Activated CD4-positive, CD25-positive, alpha-beta regulatory T cell treated with anti-CD3 and anti-CD28 coated beads, Interleukin-2, amount 50 U/mL, for 72 hours (primary cell): ENCODE measurements around the gene TMEM170B.
A peak's percentile ranks its signal among the peaks of the same experiment; 100 is the strongest.

ENCODE experiments used
- DNase-seq: peaks from one replicate; pipeline ENCODE4 v3.0.0; 2021

TMEM170B gene, protein sequence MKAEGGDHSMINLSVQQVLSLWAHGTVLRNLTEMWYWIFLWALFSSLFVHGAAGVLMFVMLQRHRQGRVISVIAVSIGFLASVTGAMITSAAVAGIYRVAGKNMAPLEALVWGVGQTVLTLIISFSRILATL

DNA sequence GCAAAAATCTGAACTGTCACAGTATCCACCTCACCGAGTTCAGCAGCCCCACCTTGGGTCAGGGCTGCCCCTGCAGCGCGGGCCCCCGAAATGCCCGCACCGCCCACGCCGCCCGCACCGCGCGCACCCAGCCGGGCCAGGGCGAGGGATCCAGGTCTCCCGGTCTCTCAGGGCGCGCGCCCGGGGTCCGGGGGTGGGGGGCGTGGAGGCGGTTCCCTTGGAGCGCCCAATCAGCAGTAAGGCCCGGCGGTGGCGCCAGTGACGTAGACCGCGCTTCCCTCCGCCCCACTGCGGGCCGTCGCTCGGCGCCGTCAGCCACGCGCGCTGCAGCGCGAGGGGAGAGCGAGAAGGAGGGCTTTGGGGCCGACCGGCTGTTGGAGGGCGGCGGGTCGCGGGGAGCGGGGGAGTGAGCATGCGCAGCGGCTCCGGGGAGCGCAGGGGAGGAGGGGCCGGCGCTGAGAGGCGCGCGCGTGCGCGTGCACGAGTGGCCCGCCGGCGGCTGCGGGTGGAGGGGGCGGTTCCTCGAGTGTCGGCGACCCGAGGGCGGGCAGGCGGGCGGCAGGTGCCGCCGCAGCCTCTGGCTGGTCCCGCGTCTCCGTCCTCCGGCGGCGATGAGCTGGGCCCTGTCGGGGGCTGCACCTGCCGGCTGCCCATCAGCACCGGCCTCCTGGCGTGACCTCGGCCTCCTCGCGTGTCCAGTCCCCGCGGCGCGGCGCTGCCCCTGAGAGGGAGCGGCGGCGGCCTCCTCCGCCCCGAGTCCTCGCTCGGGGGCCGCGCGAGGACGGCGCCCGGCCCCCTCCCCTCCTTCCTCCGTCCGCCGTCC lies at the start of gene TMEM170B:
TMEM170B (plus strand) TSS at position 521 of the 823 bp plus-strand sequence. CDS start 529 bp downstream, outside the sequence.
- DNase-seq: peak; percentile 91

DNA sequence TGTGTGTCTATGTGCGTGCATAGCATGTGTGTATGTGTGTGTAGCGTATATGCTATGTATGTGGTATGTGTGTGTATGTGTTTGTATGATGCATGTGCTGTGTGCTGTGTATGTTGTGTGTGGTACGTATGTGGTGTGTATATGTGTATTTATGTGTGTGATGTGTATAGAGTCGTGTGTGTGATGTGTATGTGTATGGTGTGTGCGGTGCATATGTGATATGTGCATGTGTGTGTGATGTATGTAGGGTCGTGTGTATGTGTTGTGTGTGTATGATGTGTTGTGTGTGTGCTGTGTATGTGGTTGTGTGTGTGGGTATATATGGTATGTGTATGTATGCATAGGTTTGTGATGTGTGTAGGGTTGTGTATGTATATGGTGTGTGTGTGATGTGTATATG lies 46.6 kb upstream of the TMEM170B start:
- no peak for DNase-seq

DNA sequence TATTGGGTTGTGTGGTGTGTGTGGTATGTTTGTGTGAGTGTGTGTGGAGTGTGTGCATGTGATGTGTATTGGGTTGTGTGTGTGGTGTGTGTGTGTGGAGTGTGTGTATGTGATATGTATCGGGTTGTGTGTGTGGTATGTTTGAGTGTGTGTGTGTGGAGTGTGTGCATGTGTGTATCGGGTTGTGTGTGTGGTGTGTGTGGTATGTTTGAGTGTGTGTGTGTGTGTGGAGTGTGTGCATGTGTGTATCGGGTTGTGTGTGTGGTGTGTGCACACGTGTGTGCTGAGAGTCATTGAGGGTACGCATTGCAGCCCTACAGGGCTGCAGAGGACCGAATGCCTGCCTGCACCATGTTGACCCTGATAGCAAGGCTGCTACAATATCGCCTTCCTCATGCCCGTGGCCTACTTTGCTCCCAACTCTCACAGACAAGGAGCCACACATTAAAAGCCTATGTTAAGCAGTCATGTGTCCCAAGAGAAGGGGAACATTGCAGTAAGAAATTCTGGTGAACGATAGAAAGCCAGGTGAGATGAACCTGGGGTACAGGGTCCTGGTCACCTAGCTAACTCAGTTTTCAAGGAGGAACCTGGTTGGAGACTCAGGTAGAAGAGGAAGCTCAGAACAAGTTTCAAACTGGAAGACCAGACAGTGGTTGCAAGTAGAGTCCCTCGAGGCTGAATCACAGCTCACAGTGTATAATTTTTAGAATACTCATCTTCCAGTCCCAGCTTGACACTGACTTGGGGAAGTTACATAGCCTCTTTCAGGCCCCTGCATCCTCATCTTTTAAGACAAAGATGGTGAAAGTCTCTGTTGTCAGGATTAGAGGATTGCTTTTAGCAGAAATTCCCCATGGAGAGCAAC lies 45.7 kb upstream of the TMEM170B start:
- no peak for DNase-seq

DNA sequence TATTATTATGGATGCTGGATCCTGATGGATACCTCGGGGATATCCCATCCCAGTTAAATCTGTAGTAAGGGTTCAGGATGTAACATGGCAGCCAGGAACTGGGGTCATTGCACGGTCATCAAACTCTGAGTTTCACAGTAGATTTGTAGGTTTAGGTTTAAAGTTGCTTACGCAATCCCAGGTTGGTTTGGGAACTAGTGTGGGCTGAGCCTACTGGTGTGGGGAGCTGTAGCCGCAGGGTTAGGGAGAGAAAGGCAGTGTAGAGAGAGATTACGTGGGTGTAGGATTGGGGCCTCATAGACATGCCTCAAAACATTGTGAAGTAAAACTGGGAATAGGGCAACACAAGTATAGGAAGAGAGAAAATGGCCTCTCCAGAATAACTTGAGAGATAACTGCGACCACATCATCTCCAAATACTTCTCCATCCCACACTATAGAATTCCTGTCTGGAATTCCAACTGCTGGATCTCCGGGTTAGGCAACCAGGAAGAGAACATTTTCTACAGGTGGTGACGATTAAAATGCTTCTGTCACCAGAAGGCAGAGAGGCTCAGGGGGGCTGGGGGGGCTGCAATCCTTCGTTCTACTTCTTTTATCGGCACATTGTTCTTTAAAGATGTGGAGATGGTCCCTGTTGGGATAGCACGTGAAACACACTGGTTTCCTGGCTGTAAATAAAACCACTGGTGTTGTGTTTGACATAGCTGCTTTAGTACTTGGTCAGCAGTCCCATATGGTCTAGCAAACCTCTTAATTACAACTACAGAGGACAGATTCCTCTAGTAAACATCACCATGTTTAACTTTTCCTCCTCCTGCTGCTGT lies 44.9 kb upstream of the TMEM170B start:
- no peak for DNase-seq

DNA sequence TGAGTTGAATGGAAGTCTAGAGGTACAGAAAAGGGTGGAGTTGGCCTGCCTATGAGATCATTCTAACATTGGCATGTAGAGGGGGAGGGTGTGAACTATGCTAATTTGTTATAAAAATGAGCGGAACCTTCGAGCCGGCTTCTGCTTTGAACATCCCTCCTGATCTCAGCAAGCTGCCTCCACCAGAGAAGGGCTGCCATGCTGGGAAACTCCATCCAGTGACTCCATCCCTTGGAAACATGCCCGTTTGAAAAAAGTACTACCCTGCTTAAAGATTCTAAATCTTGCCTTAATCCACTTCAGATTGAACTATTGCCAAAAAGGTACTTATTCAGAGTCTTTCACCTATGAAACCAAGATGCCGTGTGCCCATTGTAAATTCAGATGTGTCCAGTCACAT lies 43.6 kb upstream of the TMEM170B start:
- DNase-seq: no peak

DNA sequence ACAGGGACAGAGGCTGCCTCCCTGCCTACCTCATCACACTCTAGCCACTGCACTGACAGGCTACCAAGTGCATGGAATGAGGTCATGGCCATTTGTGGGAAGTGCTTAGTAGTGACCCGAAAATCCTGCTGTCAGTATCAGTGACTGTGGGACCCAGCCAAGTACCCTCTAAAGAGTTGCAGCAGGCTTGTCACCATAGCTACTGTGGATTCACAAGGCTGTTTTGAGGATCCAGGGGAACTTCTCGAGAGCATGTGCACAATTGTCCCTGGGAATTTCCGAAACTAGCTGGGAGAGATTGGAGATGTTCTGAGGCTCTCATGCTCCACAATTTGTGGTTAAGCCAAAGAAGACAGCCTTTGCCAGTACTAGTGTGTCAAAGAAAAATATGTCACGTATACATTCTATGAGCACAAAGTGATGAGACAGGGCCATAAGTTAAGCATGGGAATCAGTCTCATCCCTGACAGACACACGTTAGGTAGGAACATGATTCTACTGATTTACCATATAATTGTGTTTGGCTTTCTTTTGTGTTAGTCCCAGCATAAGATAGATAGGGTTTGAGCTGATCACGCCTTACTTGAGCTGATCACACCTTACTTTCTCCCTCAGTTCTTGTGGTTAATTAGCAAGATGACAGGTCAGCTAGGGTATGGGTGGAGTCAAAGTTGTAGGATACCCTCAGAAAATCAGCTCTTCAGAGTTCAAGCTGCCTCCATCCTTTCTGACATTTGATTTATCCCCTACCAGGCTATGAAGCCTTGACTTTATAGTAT lies 42.6 kb upstream of the TMEM170B start:
- no peak for DNase-seq

DNA sequence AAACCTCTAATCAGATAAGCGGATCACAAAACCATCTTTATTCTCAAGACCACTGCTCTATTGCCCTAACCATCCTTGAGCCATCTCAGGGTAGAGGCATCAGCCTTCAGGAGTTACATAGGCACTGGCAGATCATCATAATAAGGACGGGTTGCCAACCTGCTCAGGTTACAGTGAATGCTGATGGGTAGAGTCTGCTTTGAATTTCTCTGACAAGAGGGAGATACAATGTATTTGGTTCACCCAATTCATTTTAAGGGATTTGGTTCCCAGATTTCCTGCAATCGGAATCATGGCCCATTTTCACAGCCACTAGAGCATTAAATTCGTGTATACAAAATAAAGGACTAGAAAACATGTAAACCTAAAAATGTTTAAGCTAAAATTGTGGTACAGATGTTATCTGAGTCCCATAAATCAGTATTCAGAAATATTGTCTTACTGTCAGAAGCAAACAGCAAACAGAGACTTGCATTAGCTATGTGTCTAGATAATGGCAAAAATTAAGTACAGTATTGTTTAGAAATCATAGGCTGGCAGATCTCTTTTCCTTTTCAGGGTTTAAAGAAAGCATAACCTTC lies 41.9 kb upstream of the TMEM170B start:
- DNase-seq: no peak

DNA sequence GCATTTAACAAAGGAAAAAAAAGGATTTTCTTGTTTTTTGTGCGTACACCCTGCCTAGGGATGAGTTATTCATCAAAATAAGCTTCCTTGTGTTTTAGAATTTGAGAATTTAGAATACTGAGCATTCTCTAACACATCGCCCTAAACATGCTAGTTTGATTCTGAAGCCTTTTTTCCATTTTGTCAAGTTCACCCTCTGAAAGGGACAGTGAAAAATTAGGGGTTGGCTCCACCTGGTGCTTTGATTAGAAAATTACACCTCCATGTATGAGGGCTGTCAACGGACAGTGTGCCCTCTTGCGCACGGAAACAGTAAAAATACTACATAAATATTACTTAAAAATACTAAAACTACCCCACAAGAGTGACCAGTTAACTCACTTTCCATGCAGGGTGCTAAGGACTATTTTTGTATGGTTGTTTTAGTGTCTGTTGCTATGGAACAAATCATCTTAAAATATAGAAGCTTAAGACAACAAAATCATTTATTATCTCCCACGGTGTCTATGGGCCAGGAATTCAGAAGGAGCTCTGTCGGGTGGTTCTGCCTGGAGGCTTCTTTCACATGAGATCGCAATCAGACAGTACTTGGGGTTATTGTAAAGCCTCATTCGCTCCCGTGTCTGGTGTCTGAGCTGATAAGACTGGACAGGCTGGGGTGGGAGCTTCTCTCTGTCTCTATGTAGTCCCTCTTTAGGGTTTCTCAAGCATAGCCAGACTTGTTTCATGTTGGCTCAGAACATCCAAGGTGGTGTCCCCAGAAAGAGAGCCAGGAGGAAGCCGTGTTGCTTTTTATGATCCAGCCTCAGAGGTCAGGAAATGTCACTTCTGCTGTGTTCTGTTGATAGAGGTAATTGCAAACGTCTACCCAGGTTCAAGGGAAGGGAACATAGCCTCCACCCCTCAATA lies 41.1 kb upstream of the TMEM170B start:
- DNase-seq: peak; percentile 54

- no peak for DNase-seq
These were observed 40.4 kb upstream of the TMEM170B start for GRCh38 chr6:11497107-11497506.

DNA sequence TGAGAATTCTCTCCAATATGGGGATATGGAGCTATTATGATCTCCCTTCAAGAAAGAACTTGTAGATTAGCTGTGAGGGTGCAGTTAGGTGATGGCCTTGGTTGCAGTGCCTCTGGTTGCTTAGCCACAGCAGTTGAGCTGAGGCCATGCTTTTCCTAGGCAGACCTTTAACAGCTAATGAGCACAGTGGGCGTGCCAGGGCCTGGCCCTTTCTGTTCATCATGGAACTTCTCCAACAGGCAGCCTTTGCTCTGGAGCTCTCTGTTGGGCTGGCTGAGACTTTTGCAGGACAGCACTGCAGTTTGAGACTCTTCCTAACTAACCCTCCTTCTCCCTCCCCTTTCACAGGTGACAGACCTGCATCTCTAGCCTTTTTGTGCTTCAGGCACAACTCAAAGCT lies 39.7 kb upstream of the TMEM170B start:
- DNase-seq: no peak

GRCh38 chr6:11500008-11500407 lies 37.5 kb upstream of the TMEM170B start:
- DNase-seq: no peak

GRCh38 chr6:11509471-11509870 lies 28.1 kb upstream of the TMEM170B start:
- no peak for DNase-seq

DNA sequence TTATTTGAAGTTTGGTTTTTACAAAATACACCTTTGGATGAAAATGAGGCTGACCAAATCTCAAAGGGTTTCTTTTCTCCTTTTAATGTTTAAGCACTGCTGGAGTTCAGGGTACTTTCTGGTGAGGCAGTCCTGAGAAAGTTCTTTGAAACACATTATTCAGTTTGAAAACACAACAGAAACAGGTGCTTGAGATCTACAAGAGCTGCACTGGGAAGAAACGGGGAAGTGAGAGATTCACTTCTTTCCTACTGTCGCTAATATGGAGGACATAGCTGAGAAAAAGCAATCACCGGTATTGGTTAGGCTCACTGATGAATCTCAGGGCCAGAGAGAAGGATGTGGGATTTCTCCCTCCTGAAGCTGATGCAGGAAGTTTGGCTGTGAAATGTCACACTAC lies 22.9 kb upstream of the TMEM170B start:
- no peak for DNase-seq

- no peak for DNase-seq
These were observed 21.8 kb upstream of the TMEM170B start for GRCh38 chr6:11515763-11516162.

- no peak for DNase-seq
These were observed 14.5 kb upstream of the TMEM170B start for GRCh38 chr6:11522812-11523605.

DNA sequence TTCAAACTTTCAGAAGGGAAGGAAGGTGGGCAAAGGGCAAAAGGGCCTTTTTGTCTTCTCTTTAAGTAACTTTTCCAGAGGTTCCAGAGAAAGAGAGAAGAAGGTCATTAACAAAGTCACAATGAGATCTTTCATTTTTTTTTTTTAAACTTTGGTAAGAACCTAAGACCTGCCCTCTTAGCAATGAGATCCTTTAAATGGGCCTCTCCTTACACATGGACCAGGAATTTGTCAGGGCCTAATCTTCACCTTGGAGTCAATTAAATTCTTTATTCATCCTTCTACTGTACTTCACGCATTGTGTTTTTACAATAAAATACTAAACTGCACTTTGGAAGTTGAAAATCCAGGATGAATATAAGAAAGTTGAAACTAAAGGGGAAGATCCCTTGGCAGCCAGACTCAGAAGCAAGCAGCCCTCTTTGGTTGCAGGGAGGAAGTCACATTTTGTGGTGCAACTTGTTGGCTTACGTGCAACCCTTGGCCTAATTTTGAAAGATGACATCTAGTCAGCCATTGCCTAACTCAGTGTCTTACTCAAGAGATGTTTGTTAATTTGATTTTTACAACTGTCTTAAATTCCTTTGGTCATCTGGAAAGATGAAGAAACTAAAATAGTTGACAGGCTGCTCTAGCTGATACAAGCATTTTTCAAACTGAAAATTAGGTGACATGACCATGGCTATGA lies 11.9 kb upstream of the TMEM170B start:
- DNase-seq: no peak

- no peak for DNase-seq
These were observed 11.4 kb upstream of the TMEM170B start for GRCh38 chr6:11526156-11526505.

DNA sequence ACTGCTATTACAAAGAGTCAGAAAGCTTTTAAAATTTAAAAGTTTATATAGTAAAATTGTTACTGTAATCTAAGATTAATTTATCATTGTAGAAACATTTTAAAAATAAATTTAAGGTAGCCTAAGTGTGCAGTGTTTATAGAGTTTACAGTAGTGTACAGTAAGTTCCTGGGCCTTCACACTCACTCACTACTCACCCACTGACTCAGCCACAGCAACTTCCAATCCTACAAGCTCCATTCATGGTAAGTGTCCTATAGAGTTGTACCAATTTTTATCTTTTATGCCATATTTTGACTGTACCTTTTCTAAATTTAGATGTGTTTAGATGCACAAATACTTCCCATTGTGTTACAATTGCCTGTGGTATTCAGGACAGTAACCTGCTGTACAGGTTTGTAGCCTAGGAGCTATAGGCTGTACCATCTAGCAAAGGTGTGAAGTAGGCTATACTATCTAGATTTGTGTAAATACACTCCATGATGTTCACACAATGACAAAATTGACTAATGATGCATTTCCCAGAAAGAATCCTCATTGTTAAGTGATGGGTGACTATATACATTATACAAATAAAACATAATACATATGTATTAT lies 10.2 kb upstream of the TMEM170B start:
- DNase-seq: no peak

GRCh38 chr6:11528996-11529395 lies 8.6 kb upstream of the TMEM170B start:
- DNase-seq: no peak
